Caco-2 (cell line): ENCODE data around the gene MEF2C. TPM values are rescaled to one million over a fixed set of nuclear protein-coding genes. Genes with fewer than 3 reads are reported as not detected.

ENCODE experiments used
- BruUV-seq: library from RNA; stranded (reverse); fragments of 400-500 nt; replicated peaks from 2 replicates; lab custom pipeline; 2021; lab: Mats Ljungman, UMichigan
- CTCF ChIA-PET: fragments of 300-600 bp; sonication (Branson Sonifier 250); formaldehyde crosslinking; loops from one replicate; lab custom pipeline; 2022; ENCODE audit warnings: antibody characterized with exemption; lab: Charles Lee
- POLR2A ChIA-PET: fragments of 300-600 bp; sonication (Branson Sonifier 250); formaldehyde crosslinking; loops from one replicate; lab custom pipeline; 2022; ENCODE audit warnings: antibody characterized with exemption; lab: Charles Lee
- DNase-seq, 2 experiments: peaks; one replicate each; pipeline versions ENCODE4 v3.0.0 to v3.0.0-alpha.2; 2020 to 2022
- H3K27me3 ChIP-seq: replicated peaks from 2 replicates; pipeline ENCODE4 v1.6.0; 2011; ENCODE audit warnings: low read length; ENCODE audit not compliant: control insufficient read depth, insufficient read depth
- H3K36me3 ChIP-seq: 2 replicates; pipeline ENCODE4 v1.5.1; 2011; ENCODE audit warnings: low read length; ENCODE audit not compliant: control insufficient read depth, insufficient read depth
- H3K4me1 ChIP-seq: fragments of 250-450 bp; sonication (Bioruptor Pico); 2 replicates; pipeline ENCODE4 v1.5.1; 2020; ENCODE audit warnings: mild to moderate bottlenecking
- H3K4me3 ChIP-seq: 2 replicates; pipeline ENCODE4 v1.5.1; 2011; ENCODE audit warnings: low read depth, mild to moderate bottlenecking, control low read depth, low read length
- H3K9me3 ChIP-seq: fragments of 250-450 bp; sonication (Bioruptor Pico); 2 replicates; pipeline ENCODE4 v1.5.1; 2020; ENCODE audit warnings: mild to moderate bottlenecking, moderate library complexity
- H3K27ac Mint-ChIP-seq: one replicate; pipeline ENCODE4 v1.8.0; 2022; ENCODE audit warnings: mixed read lengths; ENCODE audit not compliant: unreplicated experiment
- H3K27me3 Mint-ChIP-seq: one replicate; pipeline ENCODE4 v1.8.0; 2022; ENCODE audit warnings: mixed read lengths; ENCODE audit not compliant: insufficient read depth, unreplicated experiment
- H3K36me3 Mint-ChIP-seq: one replicate; pipeline ENCODE4 v1.8.0; 2022; ENCODE audit warnings: mild to moderate bottlenecking, mixed read lengths; ENCODE audit not compliant: insufficient read depth, unreplicated experiment
- H3K4me1 Mint-ChIP-seq: one replicate; pipeline ENCODE4 v1.8.0; 2022; ENCODE audit warnings: low read depth, mixed read lengths; ENCODE audit not compliant: unreplicated experiment
- H3K4me3 Mint-ChIP-seq: one replicate; pipeline ENCODE4 v1.8.0; 2022; ENCODE audit warnings: mild to moderate bottlenecking, moderate library complexity, mixed read lengths; ENCODE audit not compliant: unreplicated experiment
- H3K9me3 Mint-ChIP-seq: one replicate; pipeline ENCODE4 v1.8.0; 2022; ENCODE audit warnings: mixed read lengths; ENCODE audit not compliant: unreplicated experiment
- CTCF ChIP-seq, 2 experiments: fragments of 200-600 bp in 1 of 2; IDR thresholded peaks; 1 replicate in 1 of 2; 2 replicates in 1 of 2; pipeline versions ENCODE4 v1.5.1 to v1.8.0; 2011 to 2022; ENCODE audit warnings: antibody characterized with exemption in 1 of 2, control low read depth in 1 of 2, inconsistent platforms in 1 of 2, low read depth in 1 of 2, low read length in 1 of 2, mild to moderate bottlenecking in 1 of 2, moderate library complexity in 1 of 2; ENCODE audit not compliant: insufficient read depth in 1 of 2, severe bottlenecking in 1 of 2, unreplicated experiment in 1 of 2
- intact Hi-C: fragments of 100-400 bp; cut with micrococcal nuclease; formaldehyde crosslinking; loops from one replicate; pipeline ENCODE4 v1.10.0; 2022; ENCODE audit not compliant: unreplicated experiment
- total RNA-seq: library from RNA; stranded (reverse); gene quantifications from 2 replicates; pipeline ENCODE4 v1.2.3, GENCODE V29; 2022

Gene MEF2C
- total RNA-seq, 1 experiment from 2014 or later = 1.5 TPM

GRCh38 chr5:88834499-88834898, 48.5 kb downstream of the MEF2C start:
- no TSS peak for BruUV-seq
- no peak overlapping the region for H3K27ac Mint-ChIP-seq
- no peaks in the 10 kb centered on the region for H3K9me3 ChIP-seq
- no peak overlapping the region for H3K4me3 ChIP-seq
- H3K27me3 Mint-ChIP-seq = no peaks in the 10 kb centered on the region
- POLR2A ChIA-PET = no interaction called here
- CTCF ChIA-PET = no interaction called here
- H3K4me1 ChIP-seq = no peaks in the 10 kb centered on the region
- no peaks in the 10 kb centered on the region for H3K9me3 Mint-ChIP-seq
- H3K4me1 Mint-ChIP-seq = no peaks in the 10 kb centered on the region
- H3K36me3 Mint-ChIP-seq = no peaks in the 10 kb centered on the region
- intact Hi-C loops = no loop called here
- no peaks in the 10 kb centered on the region for H3K27me3 ChIP-seq
- no peak for TF ChIP-seq CTCF (IDR thresholded peaks at IDR 0.05; ENCODE audit: insufficient read depth in 1 of 2, low read depth in 1 of 2, low read length in 1 of 2, severe bottlenecking in 1 of 2, unreplicated experiment in 1 of 2)
- no peak for DNase-seq
- no peaks in the 10 kb centered on the region for H3K36me3 ChIP-seq
- H3K4me3 Mint-ChIP-seq = no peak overlapping the region

GRCh38 chr5:88834131-88834462, 48.9 kb downstream of the MEF2C start:
- no peak for TF ChIP-seq CTCF (IDR thresholded peaks at IDR 0.05; ENCODE audit: insufficient read depth in 1 of 2, low read depth in 1 of 2, low read length in 1 of 2, severe bottlenecking in 1 of 2, unreplicated experiment in 1 of 2)
- Histone ChIP-seq H3K4me1 (no peaks in the 10 kb centered on the region), H3K36me3 (no peaks in the 10 kb centered on the region), H3K9me3 (no peaks in the 10 kb centered on the region), H3K27me3 (no peaks in the 10 kb centered on the region), H3K4me3 (no peak overlapping the region)
- Mint-ChIP-seq H3K4me1 (no peaks in the 10 kb centered on the region), H3K27ac (no peak overlapping the region), H3K4me3 (no peak overlapping the region), H3K36me3 (no peaks in the 10 kb centered on the region), H3K9me3 (no peaks in the 10 kb centered on the region), H3K27me3 (no peaks in the 10 kb centered on the region)
- ChIA-PET CTCF (no interaction called here), POLR2A (no interaction called here)
- DNase-seq = no peak
- intact Hi-C loops = no loop called here
- no TSS peak for BruUV-seq

- Mint-ChIP-seq H3K4me1 (no peaks in the 10 kb centered on the region), H3K9me3 (no peaks in the 10 kb centered on the region), H3K36me3 (no peaks in the 10 kb centered on the region), H3K27me3 (no peaks in the 10 kb centered on the region), H3K4me3 (no peak overlapping the region), H3K27ac (no peak overlapping the region)
- no TSS peak for BruUV-seq
- TF ChIP-seq CTCF (IDR thresholded peaks at IDR 0.05; ENCODE audit: insufficient read depth in 1 of 2, low read depth in 1 of 2, low read length in 1 of 2, severe bottlenecking in 1 of 2, unreplicated experiment in 1 of 2) = no peak
- Histone ChIP-seq H3K4me3 (no peak overlapping the region), H3K36me3 (no peaks in the 10 kb centered on the region), H3K27me3 (no peaks in the 10 kb centered on the region), H3K4me1 (no peaks in the 10 kb centered on the region), H3K9me3 (no peaks in the 10 kb centered on the region)
- ChIA-PET CTCF (no interaction called here), POLR2A (no interaction called here)
- intact Hi-C loops = no loop called here
- DNase-seq = no peak
These were observed 49.4 kb downstream of the MEF2C start for GRCh38 chr5:88833371-88834130.
